K562 (cell line): Measurements from ENCODE around the gene GLIS2. TPM values are rescaled to one million over a fixed set of nuclear protein-coding genes. Genes with fewer than 3 reads are reported as not detected.
A peak's percentile ranks its signal among the peaks of the same experiment; 100 is the strongest.

Source experiments
- ATAC-seq: fragments of 200-7000 bp; cut with Tn5 transposase; 3 replicates; pipeline ENCODE4 v1.9.1; 2020; ENCODE audit warnings: moderate library complexity
- BruUV-seq: library from RNA; stranded (reverse); fragments of 400-500 nt; replicated peaks from 2 replicates; lab custom pipeline; 2021; lab: Mats Ljungman, UMichigan
- CTCF ChIA-PET: fragments of 300-600 bp; formaldehyde crosslinking; extraction: SDS; loops from one replicate; lab custom pipeline; 2021; ENCODE audit warnings: low intra/inter-chr PET ratio; lab: Yijun Ruan, JAX
- POLR2A ChIA-PET: fragments of 300-600, 350-650 bp; sonication (Branson Sonifier 250); formaldehyde crosslinking; extraction: SDS; loops from one replicate; lab custom pipeline; 2021; ENCODE audit warnings: antibody characterized with exemption, inconsistent platforms; lab: Yijun Ruan, JAX
- DNase-seq, 4 experiments: peaks; one replicate each; pipeline versions ENCODE4 v3.0.0 to v3.0.0-alpha.2; 2011 to 2018; ENCODE audit warnings: low spot score in 3 of 4, mixed read lengths in 3 of 4; ENCODE audit errors: extremely low read depth in 1 of 4
- FAIRE-seq: peaks from 2 replicates; lab custom pipeline; 2011; peaks lifted over from hg19 to GRCh38; lab: Jason Lieb, UNC
- H2AFZ ChIP-seq: 2 replicates; pipeline ENCODE4 v1.6.0; 2011; ENCODE audit warnings: low read depth, low read length, control low read depth, inconsistent platforms
- H3K27ac ChIP-seq: fragments of 200-600 bp; 3 replicates; pipeline ENCODE4 v1.8.0; 2011; ENCODE audit warnings: low read depth, mild to moderate bottlenecking, control low read depth, inconsistent platforms, low read length, moderate library complexity, mixed read lengths; ENCODE audit errors: extremely low read depth
- H3K27me3 ChIP-seq, 2 experiments: fragments of 300-600 bp in 1 of 2; 2 replicates in 1 of 2; 3 replicates in 1 of 2; pipeline versions ENCODE4 v1.6.0 to v1.8.0; 2011; ENCODE audit warnings: inconsistent platforms in 2 of 2, low read length in 2 of 2, mild to moderate bottlenecking in 1 of 2, mixed read lengths in 1 of 2, moderate library complexity in 1 of 2; ENCODE audit not compliant: control insufficient read depth in 2 of 2, insufficient read depth in 2 of 2
- H3K36me3 ChIP-seq: fragments of 300-600 bp; 3 replicates; pipeline ENCODE4 v1.8.0; 2011; ENCODE audit warnings: mild to moderate bottlenecking, low read length, inconsistent platforms; ENCODE audit not compliant: control insufficient read depth, insufficient read depth
- H3K4me1 ChIP-seq, 2 experiments: fragments of 200-600 bp in 1 of 2; replicated peaks in 1 of 2; 2 replicates in 1 of 2; 3 replicates in 1 of 2; pipeline versions ENCODE4 v1.5.1 to v1.8.0; 2011; ENCODE audit warnings: inconsistent platforms in 2 of 2, low read length in 2 of 2, mild to moderate bottlenecking in 1 of 2, mixed read lengths in 1 of 2, moderate library complexity in 1 of 2; ENCODE audit not compliant: control insufficient read depth in 2 of 2, insufficient read depth in 2 of 2
- H3K4me2 ChIP-seq: 2 replicates; pipeline ENCODE4 v1.6.1; 2011; ENCODE audit warnings: low read length, control low read depth, inconsistent platforms, mixed read lengths; ENCODE audit not compliant: insufficient read depth
- H3K4me3 ChIP-seq: fragments of 200-600 bp; sonication (generic), shearing (Covaris generic); 2 replicates; pipeline ENCODE4 v1.5.1; 2016; ENCODE audit warnings: control low read depth, inconsistent platforms
- H3K79me2 ChIP-seq: fragments of 200-600 bp; 3 replicates; pipeline ENCODE4 v1.8.0; 2011; ENCODE audit warnings: low read length, inconsistent platforms; ENCODE audit not compliant: control insufficient read depth, insufficient read depth
- H3K9ac ChIP-seq, 2 experiments: 2 replicates each; pipeline versions ENCODE4 v1.6.0 to v1.6.1; 2011; ENCODE audit warnings: low read depth in 2 of 2, low read length in 2 of 2, control low read depth in 1 of 2, inconsistent platforms in 1 of 2, mild to moderate bottlenecking in 1 of 2, mixed read lengths in 1 of 2; ENCODE audit not compliant: insufficient read depth in 1 of 2
- H3K9me1 ChIP-seq: one replicate; pipeline ENCODE4 v1.6.0; 2011; ENCODE audit warnings: inconsistent platforms, mild to moderate bottlenecking, low read length, moderate library complexity; ENCODE audit not compliant: control insufficient read depth, insufficient read depth
- H3K9me3 ChIP-seq: replicated peaks from 2 replicates; pipeline ENCODE4 v1.5.1; 2011; ENCODE audit warnings: low read depth, low read length, inconsistent platforms; ENCODE audit not compliant: control insufficient read depth, insufficient read depth
- H4K20me1 ChIP-seq: replicated peaks from 2 replicates; pipeline ENCODE4 v1.6.1; 2011; ENCODE audit warnings: low read length, inconsistent platforms, mixed read lengths; ENCODE audit not compliant: control insufficient read depth, insufficient read depth
- ARHGAP35 ChIP-seq: fragments of 450-650 bp; IDR thresholded peaks from 2 replicates; pipeline ENCODE4 v1.6.1; 2018; ENCODE audit not compliant: partially characterized antibody
- HMGXB4 ChIP-seq: sonication (generic); formaldehyde crosslinking; IDR thresholded peaks from 2 replicates; pipeline ENCODE4 v1.8.1; 2023; ENCODE audit warnings: mild to moderate bottlenecking, missing genetic modification reagents
- MAZ ChIP-seq, 2 experiments: fragments of 450-650 bp in 1 of 2; sonication (generic) in 1 of 2; formaldehyde crosslinking; IDR thresholded peaks in 1 of 2; conservative IDR thresholded peaks in 1 of 2; 2 replicates each; pipeline versions ENCODE4 v1.4.0 to v1.5.0; 2020; ENCODE audit warnings: mild to moderate bottlenecking in 1 of 2, missing genetic modification reagents in 1 of 2
- MBD1 ChIP-seq: fragments of 250-450 bp; sonication (Bioruptor Pico); IDR thresholded peaks from 2 replicates; pipeline ENCODE4 v1.8.0; 2022; ENCODE audit warnings: inconsistent platforms
- PCBP1 ChIP-seq: fragments of 200-400 bp; formaldehyde crosslinking; IDR thresholded peaks from 2 replicates; pipeline ENCODE4 v1.6.1; 2018; ENCODE audit warnings: mild to moderate bottlenecking, low read depth, low read length; ENCODE audit not compliant: poor library complexity, severe bottlenecking
- POU5F1 ChIP-seq: fragments of 150-350 bp; IDR thresholded peaks from 2 replicates; pipeline ENCODE4 v1.6.1; 2014; ENCODE audit warnings: borderline replicate concordance, low read length, low read depth, mild to moderate bottlenecking; ENCODE audit not compliant: partially characterized antibody
- SRSF7 ChIP-seq: fragments of 200-400 bp; formaldehyde crosslinking; optimal IDR thresholded peaks from 2 replicates; pipeline ENCODE3; 2017; ENCODE audit warnings: mild to moderate bottlenecking, low read depth, low read length
- U2AF2 ChIP-seq: fragments of 200-400 bp; formaldehyde crosslinking; optimal IDR thresholded peaks from 2 replicates; pipeline ENCODE3; 2017; ENCODE audit warnings: low read depth, mild to moderate bottlenecking, low read length
- ZBTB1 ChIP-seq: sonication (generic); formaldehyde crosslinking; IDR thresholded peaks from 2 replicates; pipeline ENCODE4 v1.8.1; 2023; ENCODE audit warnings: missing genetic modification reagents, low read depth, mild to moderate bottlenecking, borderline replicate concordance
- ZNF764 ChIP-seq: fragments of 250-450 bp; sonication (Bioruptor Pico); IDR thresholded peaks from 2 replicates; pipeline ENCODE4 v1.4.0; 2020; ENCODE audit warnings: low read depth, mild to moderate bottlenecking, moderate library complexity
- WGBS: fragments of 100-300 bp; shearing (Covaris generic); methylation state at CpG from one replicate; pipeline ENCODE4 v1.1.6; 2016; ENCODE audit warnings: low coverage, mixed read lengths; ENCODE audit not compliant: insufficient coverage; ENCODE audit errors: missing lambda C conversion rate; 5-methylcytosine and 5-hydroxymethylcytosine counted together
- in situ Hi-C: fragments of 300-500 bp; cut with MboI; formaldehyde crosslinking; loops from 4 replicates; pipeline ENCODE4 v1.15.0; 2018; ENCODE audit warnings: inconsistent platforms, mixed read lengths
- intact Hi-C: fragments of 100-400 bp; cut with micrococcal nuclease; formaldehyde crosslinking; loops from 2 replicates; pipeline ENCODE4 v1.14.2; 2022
- polyA plus RNA-seq, 8 experiments: library from polyadenylated mRNA; depleted of rRNA in 4 of 8; stranded (reverse) in 5 of 8; unstranded in 3 of 8; fragments of >200 nt; fragmentation: Nextera tagmentation in 2 of 8; fragmentation: Illumina TruSeq in 1 of 8; extraction: Ambion mirVana in 2 of 8; extraction: Trizol in 1 of 8; gene quantifications; 2 replicates each; pipeline versions ENCODE4 v1.2.1 to v1.2.3, GENCODE V29; 2011 to 2014; ENCODE audit warnings: inconsistent platforms in 1 of 8, missing spikeins in 1 of 8
- total RNA-seq, 7 experiments: library from RNA; depleted of rRNA in 6 of 7; stranded (reverse); fragments of >200 nt in 6 of 7; fragmentation: Illumina TruSeq in 2 of 7; extraction: Trizol in 2 of 7; gene quantifications; 2 replicates each; pipeline versions ENCODE4 v1.2.1 to v1.2.3, GENCODE V29; 2011 to 2021; ENCODE audit warnings: low replicate concordance in 1 of 7

GLIS2 gene
- total and polyA plus RNA-seq, 9 of the 15 experiments (the other 6 are each of a cell fraction or from before 2014, with no cell fraction given): 0.10 to 9.0 (median 0.57) TPM

- peak; percentile 49; the same call in 1 of the 2 replicates for TF ChIP-seq HMGXB4
These were observed 43.5 kb upstream of the GLIS2 start (continued) for GRCh38 chr16:4272114-4272956.

- BruUV-seq: no TSS peak
- CTCF ChIA-PET: no interaction called here
- no peak for DNase-seq
- H3K27ac ChIP-seq: no peak overlapping the region; the same call in 2 of the 3 replicates
- in situ Hi-C loops (loop anchor here (5.0 kb wide), 1 partner anchor 73 kb away; no protein-coding TSS in a partner anchor), intact Hi-C loops (no loop called here)
- no peaks in the 10 kb centered on the region for H3K9me1 ChIP-seq
- H3K36me3 ChIP-seq: peaks cover 4% of the 10 kb centered on the region; the same call in 1 of the 3 replicates
- peak overlapping the region; percentile 90; the same call in 1 of the 2 replicates for H2AFZ ChIP-seq
- no peaks in the 10 kb centered on the region for H3K27me3 ChIP-seq
- peaks cover 35% of the 10 kb centered on the region for H3K79me2 ChIP-seq
- POLR2A ChIA-PET: interaction anchor here (0.6 to 1.5 kb wide), 3 partner anchors 32 to 198 kb away, joined by 3 read pairs; no protein-coding TSS in a partner anchor
- peak overlapping the region; percentile 98 for H3K4me3 ChIP-seq
- FAIRE-seq: no peak
- 71% methylated on average over 21 of the region's 25 CpGs for WGBS
- H4K20me1 ChIP-seq: no peaks in the 10 kb centered on the region
- H3K9me3 ChIP-seq: no peaks in the 10 kb centered on the region
- no peak for ATAC-seq
- TF ChIP-seq ZBTB1 (CRISPR knock-in tag) (0 out of 2 replicates have a peak, but pooled peaks have one; percentile 1), U2AF2 (no peak), MAZ (CRISPR knock-in tag; conservative IDR thresholded peaks at IDR 0.05 in 1 of 2, IDR thresholded peaks at IDR 0.05 in 1 of 2) (0 out of 4 replicates have a peak, but pooled peaks of 1 of the 2 experiments have one; percentile 0), POU5F1 (no peak), ARHGAP35 (no peak), SRSF7 (no peak), ZNF764 (no peak), MBD1 (CRISPR knock-in tag) (no peak), PCBP1 (peak; percentile 4)
- H3K4me1 ChIP-seq: peaks cover 17 to 29% of the 10 kb centered on the region in 2 experiments; a peak in 4 of 5 replicates
- H3K4me2 ChIP-seq: peak overlapping the region; percentile 85
- H3K9ac ChIP-seq: peak overlapping the region; percentile 33 to 92; a peak in 3 of 4 replicates
These were observed 42.0 kb upstream of the GLIS2 start for GRCh38 chr16:4273858-4274311.
